ENCODE data around the gene DNER. TPM values are rescaled to one million over a fixed set of nuclear protein-coding genes. Genes with fewer than 3 reads are reported as not detected.

DNER gene
- polyA plus RNA-seq, 3 donors, result 57.8 to 61.4 (median 61.3) TPM

DNA sequence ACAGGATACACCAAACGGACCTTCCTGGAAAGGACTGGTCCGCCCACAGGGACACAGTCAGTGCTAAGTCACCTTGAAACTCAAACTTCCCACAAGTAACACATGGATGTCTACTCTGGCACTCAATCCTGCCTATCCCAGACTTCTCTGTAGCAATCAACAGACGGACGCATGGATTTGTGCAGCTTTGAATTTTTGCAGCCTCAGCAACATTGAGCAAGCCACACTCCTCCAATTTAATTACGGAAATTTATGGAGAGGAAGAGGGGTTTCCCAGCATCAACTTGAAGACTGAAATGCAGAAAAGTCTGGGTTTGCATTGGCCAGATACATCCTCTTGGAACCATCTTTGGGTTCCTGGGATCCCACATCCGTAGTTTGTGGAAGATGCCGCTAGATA, 26.2 kb downstream of the DNER start:
- no peak for DNase-seq (ENCODE audit: extremely low read depth in 1 of 11, low read depth in 9 of 11, low spot score in 4 of 11)

- DNase-seq (ENCODE audit: extremely low read depth in 1 of 11, low read depth in 9 of 11, low spot score in 4 of 11), result no peak
Observed at GRCh38 chr2:229686122-229686919, 28.0 kb downstream of the DNER start.

GRCh38 chr2:229684942-229685562, 29.3 kb downstream of the DNER start:
- no peak for DNase-seq (ENCODE audit: extremely low read depth in 1 of 11, low read depth in 9 of 11, low spot score in 4 of 11)

DNA sequence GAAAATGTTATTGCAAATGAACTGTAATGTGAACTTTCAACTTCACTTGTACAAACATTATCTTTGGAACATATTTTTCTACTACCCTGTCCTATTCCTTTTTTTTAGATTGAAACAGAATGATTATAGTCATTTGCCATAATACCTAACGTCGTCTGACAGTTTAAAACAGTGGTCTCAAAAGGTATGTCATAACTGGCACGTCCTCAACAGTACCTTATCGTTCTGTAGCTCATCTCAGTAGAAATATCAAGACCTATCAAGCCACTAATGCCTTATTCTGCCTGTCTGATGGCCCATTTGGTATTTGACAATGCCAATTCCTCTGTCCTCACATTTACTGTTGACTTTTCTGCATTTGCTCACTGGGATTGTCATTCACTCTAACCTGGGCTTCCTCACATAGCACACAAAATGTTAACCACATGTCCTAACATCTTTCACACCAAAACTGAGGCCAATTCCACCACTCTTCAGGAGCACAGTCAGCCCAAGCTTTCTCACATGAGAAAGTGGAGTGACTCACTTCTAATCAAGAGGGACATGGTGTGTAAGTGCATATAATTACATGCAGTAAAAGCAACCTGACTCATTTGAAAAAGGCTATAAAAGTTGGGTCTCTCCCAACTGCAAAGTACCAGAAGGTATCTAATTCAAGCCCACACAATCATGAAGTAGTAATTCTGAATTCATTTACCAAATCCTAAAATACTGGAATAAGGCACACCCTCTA, 34.8 kb downstream of the DNER start:
- DNase-seq (ENCODE audit: extremely low read depth in 1 of 11, low read depth in 9 of 11, low spot score in 4 of 11), result no peak

DNA sequence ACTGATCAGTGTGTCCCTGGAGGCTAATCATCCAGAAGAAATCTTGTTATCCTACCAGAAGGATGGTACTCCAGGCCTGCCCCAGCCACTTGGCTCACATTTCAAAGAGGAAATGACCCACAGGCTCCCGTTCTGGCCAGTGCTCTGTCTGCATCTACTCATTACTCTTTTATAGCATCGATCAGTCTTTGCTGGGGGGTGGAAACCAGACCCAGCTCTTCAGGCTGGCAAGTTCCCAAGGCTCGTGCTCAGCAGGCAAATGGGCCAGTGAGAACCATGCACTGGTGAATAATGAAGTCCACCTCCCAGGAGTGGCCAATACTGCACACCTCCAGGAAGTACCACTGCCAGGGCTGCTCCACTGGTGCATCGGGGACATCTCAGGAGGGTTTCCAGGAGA, 38.8 kb downstream of the DNER start:
- no peak for DNase-seq (ENCODE audit: extremely low read depth in 1 of 11, low read depth in 9 of 11, low spot score in 4 of 11)

GRCh38 chr2:229674830-229675530, 39.4 kb downstream of the DNER start:
- DNase-seq (ENCODE audit: extremely low read depth in 1 of 11, low read depth in 9 of 11, low spot score in 4 of 11), result no peak

DNA sequence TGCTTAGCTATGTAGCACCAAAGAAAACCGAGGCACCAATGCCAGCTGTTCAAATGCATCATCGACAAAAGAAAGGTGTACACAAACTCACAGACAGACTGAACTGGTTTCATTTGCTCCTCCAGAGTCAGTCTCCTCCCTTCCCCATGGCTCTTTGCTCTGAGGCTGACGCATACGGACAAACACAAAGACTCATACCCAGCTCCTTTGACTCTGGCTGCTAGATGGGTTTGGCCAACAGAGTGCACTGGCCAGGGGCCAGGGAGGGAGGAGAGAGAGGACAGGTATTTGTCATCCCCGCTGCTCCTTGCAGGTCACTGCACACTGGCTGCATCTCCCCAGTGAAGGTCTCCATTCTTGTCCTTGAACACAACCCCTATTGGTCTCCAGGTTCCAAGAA, 40.7 kb downstream of the DNER start:
- no peak for DNase-seq (ENCODE audit: extremely low read depth in 1 of 11, low read depth in 9 of 11, low spot score in 4 of 11)

- no peak for DNase-seq (ENCODE audit: extremely low read depth in 1 of 11, low read depth in 9 of 11, low spot score in 4 of 11)
Observed at GRCh38 chr2:229672021-229672420, 42.3 kb downstream of the DNER start.

- DNase-seq (ENCODE audit: extremely low read depth in 1 of 11, low read depth in 9 of 11, low spot score in 4 of 11), result no peak
Observed at GRCh38 chr2:229669841-229670240, 44.5 kb downstream of the DNER start.

- no peak for DNase-seq (ENCODE audit: extremely low read depth in 1 of 11, low read depth in 9 of 11, low spot score in 4 of 11)
Observed at GRCh38 chr2:229666811-229667210, 47.5 kb downstream of the DNER start.

GRCh38 chr2:229665158-229665557, 49.2 kb downstream of the DNER start:
- no peak for DNase-seq (ENCODE audit: extremely low read depth in 1 of 11, low read depth in 9 of 11, low spot score in 4 of 11)

DNA sequence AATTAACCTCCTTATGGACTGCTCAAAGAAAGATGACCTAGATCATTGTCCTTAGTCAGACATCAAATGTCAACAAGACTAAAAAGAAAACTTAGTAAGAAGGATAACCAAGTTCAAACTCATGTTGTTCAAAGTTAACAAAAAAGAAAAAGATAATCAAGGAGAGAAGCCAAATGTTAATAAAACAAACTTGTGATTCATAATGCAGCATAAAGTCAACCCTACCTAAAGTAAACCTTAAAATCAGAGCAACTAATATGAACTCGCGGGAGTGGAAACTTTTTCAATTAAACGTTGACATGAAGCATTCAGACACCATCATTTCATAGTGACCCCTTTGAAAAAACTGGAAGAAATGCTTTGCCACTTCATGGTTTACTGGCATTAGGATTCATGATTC, 52.9 kb downstream of the DNER start:
- DNase-seq (ENCODE audit: extremely low read depth in 1 of 11, low read depth in 9 of 11, low spot score in 4 of 11), result no peak

GRCh38 chr2:229660951-229661350, 53.4 kb downstream of the DNER start:
- DNase-seq (ENCODE audit: extremely low read depth in 1 of 11, low read depth in 9 of 11, low spot score in 4 of 11), result no peak

GRCh38 chr2:229660391-229660790, 54.0 kb downstream of the DNER start:
- no peak for DNase-seq (ENCODE audit: extremely low read depth in 1 of 11, low read depth in 9 of 11, low spot score in 4 of 11)

DNA sequence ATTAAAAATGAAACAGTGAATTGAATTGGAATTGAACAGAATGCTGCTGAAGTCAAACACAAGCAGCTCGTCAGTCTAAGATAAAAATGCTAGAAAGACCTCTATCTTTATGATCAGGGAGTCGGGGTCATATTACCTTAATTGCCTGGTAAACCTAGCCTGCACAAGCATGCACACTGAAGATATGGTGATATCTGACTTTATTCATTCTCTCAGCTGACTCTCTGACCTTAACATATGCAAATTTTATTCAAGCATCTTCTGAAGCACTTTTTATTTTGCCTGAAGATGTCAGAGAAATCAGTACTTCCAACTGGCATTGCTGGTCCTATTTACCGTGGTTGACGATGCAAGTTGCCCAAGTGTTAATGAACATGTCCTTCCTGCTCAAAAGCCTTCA, 56.4 kb downstream of the DNER start:
- no peak for DNase-seq (ENCODE audit: extremely low read depth in 1 of 11, low read depth in 9 of 11, low spot score in 4 of 11)

GRCh38 chr2:229654437-229654836, 59.9 kb downstream of the DNER start:
- DNase-seq (ENCODE audit: extremely low read depth in 1 of 11, low read depth in 9 of 11, low spot score in 4 of 11), result no peak

- DNase-seq (ENCODE audit: extremely low read depth in 1 of 11, low read depth in 9 of 11, low spot score in 4 of 11), result peak in 9 of 11 donors; percentile 5 to 71 (median 24)
Observed at GRCh38 chr2:229653531-229653930, 60.8 kb downstream of the DNER start.

DNA sequence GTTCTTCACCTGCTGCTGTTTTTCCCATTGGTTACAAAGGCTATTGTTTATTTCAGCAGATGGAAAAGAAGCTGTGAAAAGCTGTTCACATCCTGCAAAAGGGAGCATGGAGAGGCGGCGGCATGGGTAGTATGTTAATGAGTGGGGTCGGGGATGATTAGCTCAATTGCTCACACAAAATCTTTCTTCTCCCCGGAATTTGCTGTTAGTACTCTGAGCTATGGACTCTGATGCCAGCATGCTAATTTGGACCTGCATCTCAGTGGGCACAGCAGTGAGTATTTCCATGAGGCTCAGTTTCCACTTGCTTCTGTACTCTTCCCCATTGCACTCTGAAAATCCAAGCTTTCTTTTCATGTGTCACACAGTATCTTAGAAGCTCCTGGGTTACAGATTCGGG, 61.6 kb downstream of the DNER start:
- no peak for DNase-seq (ENCODE audit: extremely low read depth in 1 of 11, low read depth in 9 of 11, low spot score in 4 of 11)

GRCh38 chr2:229650901-229651300, 63.5 kb downstream of the DNER start:
- no peak for DNase-seq (ENCODE audit: extremely low read depth in 1 of 11, low read depth in 9 of 11, low spot score in 4 of 11)

GRCh38 chr2:229650059-229650458, 64.3 kb downstream of the DNER start:
- DNase-seq (ENCODE audit: extremely low read depth in 1 of 11, low read depth in 9 of 11, low spot score in 4 of 11), result no peak
